Tibial nerve (tissue), 4 donors: ENCODE results near the gene SLX9. TPM values are rescaled to one million over a fixed set of nuclear protein-coding genes. Genes with fewer than 3 reads are reported as not detected.

Source experiments
- DNase-seq, 2 donors: peaks; one replicate each; pipeline ENCODE4 v3.0.0-alpha.2; 2019; ENCODE audit warnings: low spot score in 2 of 2
- H3K27ac ChIP-seq, 4 donors: fragments of 200-600 bp; sonication (generic) in 3 of 4; one replicate each; pipeline ENCODE4 v1.5.1; 2017 to 2019; ENCODE audit warnings: mild to moderate bottlenecking in 1 of 4
- H3K27me3 ChIP-seq, 2 donors: fragments of 200-600 bp; sonication (generic) in 1 of 2; one replicate each; pipeline versions ENCODE4 v1.5.1 to v1.6.0; 2017 to 2019
- H3K36me3 ChIP-seq, 3 donors: fragments of 200-600 bp; sonication (generic); one replicate each; pipeline ENCODE4 v1.5.1; 2018 to 2019
- H3K4me1 ChIP-seq, 4 donors: fragments of 200-600 bp; sonication (generic) in 3 of 4; one replicate each; pipeline ENCODE4 v1.5.1; 2017 to 2019
- H3K4me3 ChIP-seq, 4 donors: fragments of 200-600 bp; sonication (generic) in 3 of 4; one replicate each; pipeline ENCODE4 v1.5.1; 2017 to 2019; ENCODE audit warnings: mild to moderate bottlenecking in 1 of 4, moderate library complexity in 1 of 4
- H3K9me3 ChIP-seq, 4 donors: fragments of 200-600 bp; sonication (generic) in 3 of 4; one replicate each; pipeline ENCODE4 v1.5.1; 2017 to 2019
- CTCF ChIP-seq, 5 experiments: fragments of 200-600 bp in 3 of 5; fragments of 450-650 bp in 2 of 5; sonication (generic) in 3 of 5; IDR thresholded peaks; one replicate each; pipeline ENCODE4 v1.5.1; 2016 to 2019; ENCODE audit warnings: antibody characterized with exemption in 5 of 5, mild to moderate bottlenecking in 3 of 5, moderate library complexity in 2 of 5
- EP300 ChIP-seq, 2 donors: sonication (generic); formaldehyde crosslinking; IDR thresholded peaks; one replicate each; pipeline ENCODE4 v1.6.1; 2017; ENCODE audit warnings: antibody characterized with exemption in 2 of 2, mild to moderate bottlenecking in 1 of 2
- POLR2A ChIP-seq, 2 donors: fragments of 450-650 bp; IDR thresholded peaks; one replicate each; pipeline ENCODE4 v1.6.1; 2017; ENCODE audit warnings: antibody characterized with exemption in 2 of 2, mild to moderate bottlenecking in 2 of 2, moderate library complexity in 2 of 2
- WGBS, 2 donors: methylation state at CpG; one replicate each; pipeline ENCODE4 v1.1.5; 2018; 5-methylcytosine and 5-hydroxymethylcytosine counted together
- total RNA-seq, 4 donors: library from RNA; depleted of rRNA; stranded (reverse); fragments of >200 nt; gene quantifications; one replicate each; pipeline ENCODE4 v1.1.0, GENCODE V29; 2016

SLX9 gene
- total RNA-seq, 4 donors from 2014 or later, result 3.7 to 19.8 (median 13.3) TPM

GRCh38 chr21:44951186-44951915 lies 11.5 kb downstream of the SLX9 start:
- H3K36me3 ChIP-seq, result peaks cover 0 to 57% (median 0%) of the 10 kb centered on the region in 3 donors
- H3K27me3 ChIP-seq, result no peaks in the 10 kb centered on the region
- H3K4me1 ChIP-seq, result peaks cover 0 to 34% (median 0%) of the 10 kb centered on the region in 4 donors
- WGBS, 2 donors, result 93 to 96% methylated on average over 31 of the region's 31 CpGs
- TF ChIP-seq EP300 (IDR thresholded peaks at IDR 0.05) (no peak), CTCF (IDR thresholded peaks at IDR 0.05) (no peak), POLR2A (IDR thresholded peaks at IDR 0.05) (no peak)
- no peak overlapping the region for H3K4me3 ChIP-seq
- H3K9me3 ChIP-seq, result no peaks in the 10 kb centered on the region
- no peak for DNase-seq
- no peak overlapping the region for H3K27ac ChIP-seq

DNA sequence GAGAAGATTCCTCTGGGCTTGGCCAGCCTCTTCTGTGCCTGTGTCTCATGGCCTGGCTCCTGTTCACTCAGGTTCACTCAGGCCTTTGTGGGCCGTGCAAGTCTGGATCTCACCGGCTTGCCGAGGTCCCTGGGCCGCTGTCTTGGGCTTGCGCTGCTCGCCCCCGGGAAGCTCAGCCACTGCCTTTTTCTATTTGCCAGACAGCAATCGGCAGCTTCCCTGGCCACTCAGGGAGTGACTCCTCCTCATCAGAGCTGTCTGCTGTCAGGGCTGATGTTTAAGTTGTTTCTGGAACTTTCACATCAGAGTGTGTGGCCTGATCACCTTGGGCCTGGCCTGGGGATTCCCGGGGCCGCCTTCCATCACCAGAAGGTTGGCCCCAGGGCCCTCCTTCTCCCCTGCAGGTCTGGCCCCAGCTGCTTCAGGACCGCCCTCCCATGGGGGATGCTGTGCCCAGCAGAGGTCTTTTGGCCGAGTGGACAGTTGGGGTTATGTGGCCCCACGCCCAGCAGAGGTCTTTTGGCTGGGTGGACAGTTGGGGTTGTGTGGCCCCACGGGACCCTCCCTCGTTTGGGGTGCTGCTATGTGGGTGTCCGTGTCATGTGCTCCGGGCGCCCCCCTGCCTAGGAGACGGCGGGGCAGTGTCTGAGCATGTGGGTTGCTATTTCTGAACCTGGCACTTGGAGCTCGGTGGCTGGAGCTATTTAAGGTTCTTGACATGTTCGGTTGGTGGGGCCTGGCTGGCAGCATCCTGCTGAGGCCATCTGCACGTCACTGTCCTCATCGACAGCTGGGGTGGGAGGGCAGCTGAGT lies 12.5 kb downstream of the SLX9 start:
- H3K27ac ChIP-seq, result no peak overlapping the region
- no peaks in the 10 kb centered on the region for H3K9me3 ChIP-seq
- H3K4me3 ChIP-seq, result no peak overlapping the region
- 76 to 78% methylated on average over 16 to 22 of the region's 24 CpGs for WGBS, 2 donors
- H3K27me3 ChIP-seq, result no peaks in the 10 kb centered on the region
- no peak for TF ChIP-seq CTCF (IDR thresholded peaks at IDR 0.05)
- TF ChIP-seq POLR2A (IDR thresholded peaks at IDR 0.05), result no peak
- no peak for TF ChIP-seq EP300 (IDR thresholded peaks at IDR 0.05)
- H3K4me1 ChIP-seq, result peaks cover 0 to 40% (median 0%) of the 10 kb centered on the region in 4 donors
- peaks cover 0 to 54% (median 0%) of the 10 kb centered on the region in 3 donors for H3K36me3 ChIP-seq
- no peak for DNase-seq

GRCh38 chr21:44952929-44953627 lies 13.2 kb downstream of the SLX9 start:
- WGBS, 2 donors, result 92 to 93% methylated on average over 18 to 24 of the region's 25 CpGs
- no peak for DNase-seq
- Histone ChIP-seq H3K27me3 (no peaks in the 10 kb centered on the region), H3K27ac (no peak overlapping the region), H3K4me1 (peaks cover 0 to 47% (median 4%) of the 10 kb centered on the region in 4 donors), H3K36me3 (peaks cover 0 to 47% (median 0%) of the 10 kb centered on the region in 3 donors), H3K9me3 (no peaks in the 10 kb centered on the region), H3K4me3 (no peak overlapping the region)
- TF ChIP-seq EP300 (IDR thresholded peaks at IDR 0.05) (no peak), POLR2A (IDR thresholded peaks at IDR 0.05) (no peak), CTCF (IDR thresholded peaks at IDR 0.05) (no peak)

GRCh38 chr21:44953628-44954021 lies 13.8 kb downstream of the SLX9 start:
- no peak overlapping the region for H3K27ac ChIP-seq
- H3K9me3 ChIP-seq, result no peaks in the 10 kb centered on the region
- 90 to 93% methylated on average over 13 of the region's 13 CpGs for whole genome bisulfite sequencing, 2 donors
- H3K4me3 ChIP-seq, result no peak overlapping the region
- no peak for TF ChIP-seq CTCF (IDR thresholded peaks at IDR 0.05)
- peaks cover 0 to 53% (median 10%) of the 10 kb centered on the region in 4 donors for H3K4me1 ChIP-seq
- peaks cover 0 to 46% (median 0%) of the 10 kb centered on the region in 3 donors for H3K36me3 ChIP-seq
- H3K27me3 ChIP-seq, result no peaks in the 10 kb centered on the region
- DNase-seq, result no peak
